Measurements from ENCODE around the gene GJB3.
"Not testable (repeated sequence)": the region's sequence is repeated elsewhere in the genome, so short reads cannot be mapped to it uniquely, and the experiment has no call there.

The GJB3 gene

DNA sequence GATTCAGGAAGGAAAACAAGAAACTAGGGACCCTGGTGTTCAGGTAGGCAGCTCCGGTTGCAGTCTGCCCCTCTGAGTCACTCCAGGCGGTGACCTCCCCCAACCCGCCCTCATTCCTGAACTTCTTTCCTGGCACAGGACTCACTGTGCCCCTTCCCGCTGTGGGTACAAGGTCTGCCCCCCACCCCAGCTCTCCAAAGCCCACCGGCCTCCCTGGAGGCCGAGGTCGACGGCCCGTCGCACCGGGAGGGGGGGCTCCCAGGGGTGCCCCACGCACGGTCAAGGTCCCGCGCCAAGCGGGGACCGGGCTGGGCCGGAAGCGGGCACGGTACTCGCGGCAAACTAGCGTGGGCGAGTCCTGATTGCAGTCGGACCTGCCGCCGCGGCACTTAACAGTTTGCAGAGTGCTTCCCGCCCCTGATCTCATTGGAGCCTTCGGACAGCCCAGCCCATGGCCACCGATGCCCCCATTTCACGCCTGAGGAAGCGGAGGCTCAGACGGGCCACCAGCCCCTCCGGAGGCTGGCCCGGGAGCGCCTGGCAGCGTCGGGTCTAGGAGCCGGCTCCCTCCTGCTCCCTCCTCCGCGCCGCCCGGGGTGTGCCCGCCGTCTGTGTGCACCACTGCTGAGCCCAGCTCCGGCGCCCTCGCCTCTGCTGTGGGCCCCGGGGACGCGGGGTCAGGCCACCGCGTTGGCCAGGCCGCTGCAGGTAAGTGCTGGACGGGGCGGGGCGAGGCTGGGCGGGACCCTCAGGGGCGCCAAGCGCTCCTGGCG lies at the start of gene GJB3:
TSS of gene GJB3 (plus strand) at position 144 of the 773 bp plus-strand sequence. CDS start 3,549 bp downstream, outside the sequence.
- no peak for DNase-seq (ENCODE audit: low read depth in 2 of 2)

DNA sequence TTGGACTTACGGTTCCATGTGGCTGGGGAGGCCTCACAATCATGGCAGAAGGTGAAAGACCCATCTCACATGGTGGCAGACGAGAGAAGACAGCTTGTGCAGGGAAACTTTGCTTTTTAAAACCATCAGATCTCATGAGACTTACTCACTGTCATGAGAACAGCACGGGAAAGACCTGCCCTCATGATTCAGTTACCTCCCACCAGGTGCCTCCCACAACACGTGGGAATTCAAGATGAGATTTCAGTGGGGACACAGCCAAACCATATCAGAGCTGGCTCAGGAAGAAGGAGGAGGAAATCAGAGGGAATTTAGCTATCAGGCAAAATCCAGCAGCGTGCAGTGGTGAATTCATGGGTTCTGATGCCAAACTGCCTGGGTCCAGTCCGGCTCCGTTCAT lies 48.2 kb upstream of the GJB3 start:
- DNase-seq (ENCODE audit: low read depth in 2 of 2), result not testable (repeated sequence)

- no peak for DNase-seq (ENCODE audit: low read depth in 2 of 2)
Measured at GRCh38 chr1:34736692-34737091, 44.3 kb upstream of the GJB3 start.

DNA sequence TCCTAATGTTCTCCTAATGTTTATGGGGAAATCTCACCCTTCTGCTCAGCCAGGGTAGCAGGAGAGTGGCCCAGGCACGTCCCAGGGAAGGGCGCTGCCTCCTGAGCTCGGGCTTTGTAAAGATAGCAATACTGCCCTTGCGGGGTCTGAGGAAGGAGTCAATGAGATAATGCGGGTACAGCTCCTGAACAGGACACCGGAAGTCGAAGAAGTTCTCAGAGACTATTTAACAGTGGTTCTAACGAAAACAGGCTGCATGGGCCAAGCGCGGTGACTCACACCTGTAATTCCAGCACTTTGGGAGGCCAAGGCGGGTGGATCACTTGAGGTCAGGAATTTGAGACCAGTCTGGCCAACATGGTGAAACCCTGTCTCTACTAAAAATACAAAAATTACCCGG lies 43.8 kb upstream of the GJB3 start:
- DNase-seq (ENCODE audit: low read depth in 2 of 2), result not testable (repeated sequence)

- no peak for DNase-seq (ENCODE audit: low read depth in 2 of 2)
Measured at GRCh38 chr1:34739613-34740012, 41.4 kb upstream of the GJB3 start.

DNA sequence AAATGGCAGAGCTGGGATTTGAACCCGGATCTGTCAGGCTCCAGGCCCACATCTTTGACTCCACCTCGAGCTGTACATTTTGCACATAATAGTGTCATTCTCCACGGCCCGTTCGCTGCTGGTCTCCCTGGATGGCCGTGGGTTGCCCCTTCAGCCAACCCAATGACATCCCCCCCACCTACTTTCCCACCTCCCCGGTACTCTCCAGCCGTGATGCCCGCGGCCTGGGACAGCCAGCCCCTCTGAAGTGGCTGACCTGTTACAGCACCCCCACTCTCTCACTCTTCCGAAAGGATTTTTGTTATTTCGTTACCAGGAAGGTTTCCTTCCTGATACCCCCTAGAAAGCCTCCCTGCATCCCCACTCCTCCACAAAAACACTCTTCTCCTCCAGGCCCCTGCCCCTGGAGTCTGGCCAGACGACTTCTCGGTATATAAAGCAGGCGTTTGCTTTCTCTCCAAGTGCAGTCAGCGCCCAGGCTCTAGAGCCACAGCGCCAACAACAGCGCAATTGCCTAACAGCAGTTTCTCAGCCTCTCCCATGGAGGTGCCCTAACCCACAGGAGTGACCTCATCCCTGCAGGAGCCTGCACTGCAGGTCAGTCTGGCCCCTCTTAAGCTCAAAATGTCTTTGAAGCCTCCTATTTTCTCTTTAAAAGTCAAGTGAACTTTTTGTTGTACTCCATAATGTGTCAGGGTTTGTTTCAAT lies 40.7 kb upstream of the GJB3 start:
- DNase-seq (ENCODE audit: low read depth in 2 of 2), result no peak

DNA sequence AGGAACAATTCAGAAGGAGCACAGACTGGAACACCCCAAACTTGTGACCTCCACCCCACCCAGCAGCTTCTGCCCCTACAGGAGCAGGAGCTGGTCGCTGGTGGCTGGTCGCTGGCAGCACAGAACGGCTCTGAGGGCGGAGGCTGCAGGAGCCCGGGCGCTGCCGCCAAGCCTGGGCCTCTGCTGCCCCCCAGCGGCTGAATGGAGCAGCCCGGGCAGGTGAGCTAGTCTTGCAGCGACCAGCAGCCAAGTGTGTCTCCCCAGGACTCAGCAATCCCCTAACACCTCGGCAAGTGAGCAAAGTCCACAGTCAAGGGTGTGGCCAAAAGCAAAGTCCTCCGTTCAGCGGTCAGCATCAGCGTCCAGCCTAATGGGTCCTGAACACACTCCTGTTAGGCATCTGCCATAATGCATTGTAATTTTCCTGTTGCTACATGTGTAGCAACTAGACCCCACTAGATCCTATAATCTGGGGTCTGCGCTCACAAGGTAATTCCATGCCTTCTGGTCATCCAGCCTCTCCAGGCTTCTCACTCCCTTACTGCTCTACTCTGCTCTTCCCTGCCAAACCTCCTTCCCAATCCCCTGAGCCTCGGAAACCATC lies 38.2 kb upstream of the GJB3 start:
- DNase-seq (ENCODE audit: low read depth in 2 of 2), result peak; percentile 35 to 55

DNA sequence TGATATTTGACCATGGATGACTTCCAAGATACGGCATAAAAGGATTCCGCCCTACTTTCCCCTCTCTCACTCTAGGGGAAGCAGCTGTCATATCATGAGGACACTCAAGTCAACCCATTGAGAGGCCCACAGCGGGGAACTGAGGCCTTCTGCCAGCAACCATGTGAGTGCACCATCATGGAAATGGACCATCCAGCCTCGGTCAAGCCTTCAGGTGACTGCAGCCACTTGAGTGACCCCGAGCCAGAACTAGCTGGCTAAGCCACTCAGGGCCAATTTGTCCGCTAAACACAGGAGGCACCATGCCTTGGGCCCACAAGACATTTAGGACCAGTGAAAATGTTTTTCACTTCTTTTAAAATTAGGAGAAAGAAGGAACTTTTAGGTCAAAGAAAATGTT lies 37.2 kb upstream of the GJB3 start:
- no peak for DNase-seq (ENCODE audit: low read depth in 2 of 2)

DNA sequence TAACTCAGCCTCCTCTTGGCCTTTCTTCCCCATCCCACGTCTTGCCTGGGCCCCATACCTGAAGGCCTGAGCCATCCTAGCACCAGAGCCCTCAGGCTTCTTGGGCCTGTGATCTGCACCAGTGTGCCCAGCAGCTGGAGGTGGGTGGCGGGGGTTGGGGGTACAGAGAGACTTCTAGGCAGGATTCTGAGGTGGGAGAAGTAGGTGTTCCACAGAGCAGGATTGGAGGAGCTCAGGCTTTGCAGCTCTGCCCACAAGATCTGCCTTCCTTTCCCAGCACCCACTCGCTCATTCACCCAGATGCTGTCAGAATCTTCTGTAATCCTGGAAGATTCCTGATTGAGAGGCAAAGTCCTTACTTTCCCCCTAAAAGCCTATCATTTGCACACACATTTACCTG lies 36.2 kb upstream of the GJB3 start:
- DNase-seq (ENCODE audit: low read depth in 2 of 2), result no peak

- DNase-seq (ENCODE audit: low read depth in 2 of 2), result no peak
Measured at GRCh38 chr1:34745666-34746065, 35.3 kb upstream of the GJB3 start.

GRCh38 chr1:34746101-34746500 lies 34.9 kb upstream of the GJB3 start:
- DNase-seq (ENCODE audit: low read depth in 2 of 2), result no peak

DNA sequence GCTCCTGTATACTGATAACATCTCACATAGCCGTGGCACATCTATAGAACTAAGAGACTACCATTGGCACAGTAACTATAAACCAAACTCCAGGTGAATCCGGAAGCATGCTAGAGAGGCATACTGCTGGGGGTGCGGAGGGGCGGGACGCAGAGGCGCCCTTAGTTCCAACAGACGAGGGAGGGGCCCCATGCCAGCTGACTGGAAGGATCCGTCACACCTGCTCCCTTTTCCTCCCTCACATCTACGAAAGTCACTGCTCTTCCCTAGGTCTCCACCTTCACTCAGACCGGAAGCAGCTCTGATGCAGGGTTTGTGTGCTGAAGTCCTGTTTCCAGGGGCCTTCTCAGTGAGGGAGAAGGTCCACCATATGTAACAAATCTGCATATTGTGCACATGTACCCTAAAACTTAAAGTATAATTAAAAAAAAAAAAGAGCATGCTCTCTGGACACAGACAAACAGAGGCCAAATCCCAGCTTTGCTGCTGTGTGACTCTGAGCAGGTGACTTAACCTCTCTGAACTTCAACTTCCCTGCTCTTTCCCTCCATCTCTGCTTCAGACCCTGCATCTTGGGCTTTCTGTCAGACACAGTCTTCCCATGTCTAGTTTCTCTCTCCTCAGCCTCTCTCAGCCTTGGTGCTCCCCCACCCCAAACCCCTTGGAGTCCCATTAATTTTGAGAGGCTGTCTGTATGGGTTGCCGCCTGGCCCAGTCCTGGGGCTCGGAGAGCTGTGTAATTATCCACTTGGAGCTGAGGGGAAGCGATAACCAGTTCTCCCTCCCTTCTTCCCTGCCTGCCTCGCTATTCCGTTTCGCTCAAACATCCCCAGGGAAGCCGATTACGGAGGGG lies 34.0 kb upstream of the GJB3 start:
- DNase-seq (ENCODE audit: low read depth in 2 of 2), result no peak

- DNase-seq (ENCODE audit: low read depth in 2 of 2), result no peak
Measured at GRCh38 chr1:34747638-34747941, 33.4 kb upstream of the GJB3 start.

GRCh38 chr1:34749992-34750391 lies 31.0 kb upstream of the GJB3 start:
- no peak for DNase-seq (ENCODE audit: low read depth in 2 of 2)

- DNase-seq (ENCODE audit: low read depth in 2 of 2), result no peak
Measured at GRCh38 chr1:34750610-34751009, 30.4 kb upstream of the GJB3 start.

DNA sequence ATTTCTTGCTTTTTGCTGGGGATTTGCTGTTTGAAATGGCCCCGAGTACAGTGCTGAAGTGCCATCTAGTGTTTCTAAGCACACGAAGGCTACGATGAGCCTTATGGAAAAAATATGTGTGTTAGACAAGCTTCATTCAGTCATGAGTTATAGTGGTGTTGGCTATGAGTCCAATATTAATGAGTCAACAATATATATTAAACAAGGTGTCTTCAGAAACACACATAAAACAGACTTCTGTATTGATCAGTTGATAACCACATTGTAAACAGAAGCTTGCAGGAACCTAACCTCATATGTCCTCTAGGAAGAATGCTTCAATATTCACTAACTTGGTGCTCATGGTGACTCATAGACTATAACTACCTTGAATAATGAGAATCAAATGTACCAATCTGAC lies 27.9 kb upstream of the GJB3 start:
- DNase-seq (ENCODE audit: low read depth in 2 of 2), result no peak

DNA sequence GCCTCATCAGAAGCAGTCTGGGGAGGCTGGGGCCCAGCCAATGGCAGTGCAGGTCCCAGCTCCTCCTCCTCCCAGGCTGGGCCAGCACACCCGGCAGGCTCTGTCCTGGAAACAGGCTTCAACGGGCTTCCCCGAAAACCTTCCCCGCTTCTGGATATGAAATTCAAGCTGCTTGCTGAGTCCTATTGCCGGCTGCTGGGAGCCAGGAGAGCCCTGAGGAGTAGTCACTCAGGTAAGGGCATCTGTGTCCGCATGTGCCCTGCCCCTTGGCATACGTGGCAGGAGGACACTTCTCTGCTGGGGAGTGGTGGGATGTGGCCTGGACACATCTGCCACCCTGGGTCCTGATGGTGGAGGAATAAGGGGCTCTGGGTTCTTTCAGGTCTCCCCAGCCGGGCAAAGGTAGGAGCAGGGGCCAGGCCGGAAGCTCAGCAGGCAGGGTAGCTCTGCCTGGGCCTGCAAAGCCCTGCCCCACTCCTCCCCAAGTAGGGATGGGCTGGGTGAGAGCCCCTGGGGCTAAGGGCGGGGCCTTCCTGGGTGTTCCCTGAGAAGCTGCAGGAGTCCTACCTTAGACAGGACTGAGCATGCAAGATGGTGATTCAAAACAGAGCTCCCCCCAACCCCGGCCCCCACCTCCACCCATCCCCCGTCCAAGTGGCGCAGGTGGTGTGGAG lies 25.9 kb upstream of the GJB3 start, which contains the start of gene GJB5:
TSS of gene GJB5 (plus strand) at position 84 of the 674 bp plus-strand sequence. CDS start 2,284 bp downstream, outside the sequence.
- DNase-seq (ENCODE audit: low read depth in 2 of 2), result no peak

DNA sequence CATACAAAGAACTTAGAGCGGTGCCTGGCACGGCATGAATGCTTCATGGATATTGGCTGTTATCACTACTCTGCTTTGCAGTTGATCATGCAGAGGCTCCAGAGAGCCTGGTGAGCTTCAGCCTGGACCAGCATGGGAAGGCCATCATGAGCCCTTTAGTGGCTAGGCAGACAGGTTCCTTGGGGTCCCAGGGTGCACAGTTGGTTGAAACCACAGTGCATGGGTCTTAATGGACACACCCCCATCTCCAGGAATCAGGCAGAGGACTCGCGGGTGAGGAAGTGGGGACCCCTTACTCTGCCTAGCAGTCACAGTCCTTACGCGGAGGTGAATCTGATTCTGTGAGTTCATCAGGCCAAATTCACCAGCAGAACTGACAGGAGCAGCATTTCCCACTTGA lies 25.1 kb upstream of the GJB3 start:
- no peak for DNase-seq (ENCODE audit: low read depth in 2 of 2)

DNA sequence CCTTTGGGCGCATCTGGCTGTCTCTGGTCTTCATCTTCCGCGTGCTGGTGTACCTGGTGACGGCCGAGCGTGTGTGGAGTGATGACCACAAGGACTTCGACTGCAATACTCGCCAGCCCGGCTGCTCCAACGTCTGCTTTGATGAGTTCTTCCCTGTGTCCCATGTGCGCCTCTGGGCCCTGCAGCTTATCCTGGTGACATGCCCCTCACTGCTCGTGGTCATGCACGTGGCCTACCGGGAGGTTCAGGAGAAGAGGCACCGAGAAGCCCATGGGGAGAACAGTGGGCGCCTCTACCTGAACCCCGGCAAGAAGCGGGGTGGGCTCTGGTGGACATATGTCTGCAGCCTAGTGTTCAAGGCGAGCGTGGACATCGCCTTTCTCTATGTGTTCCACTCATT lies 23.6 kb upstream of the GJB3 start:
- DNase-seq (ENCODE audit: low read depth in 2 of 2), result no peak

DNA sequence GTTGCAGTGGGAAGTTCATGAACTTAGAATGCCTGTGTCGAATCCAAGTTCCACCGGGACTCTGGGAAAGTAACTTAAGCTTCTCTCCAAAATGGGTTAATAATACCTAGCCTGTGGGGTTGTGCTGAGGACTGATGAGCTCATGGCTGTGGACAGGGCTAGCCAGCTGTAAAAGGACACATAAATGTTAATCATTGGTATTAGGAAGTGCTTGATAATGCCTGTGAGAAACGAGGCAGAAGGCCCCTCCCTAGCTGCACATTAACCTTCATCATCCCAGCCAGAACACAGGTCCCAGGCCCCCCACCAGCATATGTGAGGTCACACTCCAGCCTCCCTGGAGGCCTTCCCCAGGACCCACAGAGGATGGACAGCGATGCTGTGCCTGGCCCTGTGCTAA lies 22.3 kb upstream of the GJB3 start:
- no peak for DNase-seq (ENCODE audit: low read depth in 2 of 2)

Measured in activated CD8-positive, alpha-beta memory T cell treated with anti-CD3 and anti-CD28 coated beads for 4 hours (primary cell).